H9 (cell line): Measurements from ENCODE around the gene EDAR. TPM values are rescaled to one million over a fixed set of nuclear protein-coding genes. Genes with fewer than 3 reads are reported as not detected.

ENCODE experiments used
- DNase-seq: peaks from one replicate; pipeline ENCODE4 v3.0.0-alpha.2; 2017
- H2AFZ ChIP-seq: one replicate; pipeline ENCODE4 v1.6.1; 2013; ENCODE audit warnings: mild to moderate bottlenecking, low read length, control low read depth, moderate library complexity
- H2AK5ac ChIP-seq: 2 replicates; pipeline ENCODE4 v1.6.1; 2013; ENCODE audit warnings: low read length, control low read depth, mixed read lengths; ENCODE audit not compliant: insufficient read length
- H2BK120ac ChIP-seq: one replicate; pipeline ENCODE4 v1.6.1; 2013; ENCODE audit warnings: low read depth, mild to moderate bottlenecking, low read length, control low read depth, inconsistent platforms; ENCODE audit not compliant: poor library complexity, severe bottlenecking
- H2BK12ac ChIP-seq: 2 replicates; pipeline ENCODE4 v1.6.1; 2013; ENCODE audit warnings: low read length, control low read depth, mixed read lengths, low read depth; ENCODE audit not compliant: insufficient read length
- H2BK15ac ChIP-seq: 2 replicates; pipeline ENCODE4 v1.6.1; 2013; ENCODE audit warnings: low read depth, low read length, control low read depth
- H2BK20ac ChIP-seq: one replicate; pipeline ENCODE4 v1.6.1; 2013; ENCODE audit warnings: low read depth, mild to moderate bottlenecking, low read length, control low read depth, inconsistent platforms; ENCODE audit not compliant: poor library complexity, severe bottlenecking
- H2BK5ac ChIP-seq: 2 replicates; pipeline ENCODE4 v1.6.1; 2013; ENCODE audit warnings: low read length, control low read depth, mixed read lengths; ENCODE audit not compliant: insufficient read length
- H3K14ac ChIP-seq: 2 replicates; pipeline ENCODE4 v1.6.1; 2013; ENCODE audit warnings: low read length, control low read depth; ENCODE audit not compliant: insufficient read depth
- H3K18ac ChIP-seq: 2 replicates; pipeline ENCODE4 v1.6.1; 2013; ENCODE audit warnings: low read depth, mild to moderate bottlenecking, mixed read lengths, low read length, control low read depth; ENCODE audit not compliant: insufficient read length
- H3K23ac ChIP-seq: 2 replicates; pipeline ENCODE4 v1.6.1; 2013; ENCODE audit warnings: low read length, control low read depth, mixed read lengths, low read depth; ENCODE audit not compliant: insufficient read length
- H3K23me2 ChIP-seq: 2 replicates; pipeline ENCODE4 v1.6.1; 2013; ENCODE audit warnings: low read depth, mild to moderate bottlenecking, mixed read lengths, low read length, control low read depth; ENCODE audit not compliant: insufficient read length, poor library complexity, severe bottlenecking
- H3K27ac ChIP-seq: 2 replicates; pipeline ENCODE4 v1.5.1; 2013; ENCODE audit warnings: low read length, control low read depth, mixed read lengths, low read depth; ENCODE audit not compliant: insufficient read length
- H3K27me3 ChIP-seq: 2 replicates; pipeline ENCODE4 v1.6.1; 2013; ENCODE audit warnings: low read length, control low read depth, inconsistent platforms; ENCODE audit not compliant: insufficient read depth
- H3K4ac ChIP-seq: 2 replicates; pipeline ENCODE4 v1.6.1; 2013; ENCODE audit warnings: low read depth, mild to moderate bottlenecking, control low read depth, inconsistent platforms, low read length, moderate library complexity
- H3K4me1 ChIP-seq: 2 replicates; pipeline ENCODE4 v1.6.1; 2013; ENCODE audit warnings: low read length, control low read depth, inconsistent platforms; ENCODE audit not compliant: insufficient read depth
- H3K4me2 ChIP-seq: 2 replicates; pipeline ENCODE4 v1.6.1; 2013; ENCODE audit warnings: low read length, control low read depth, mixed read lengths; ENCODE audit not compliant: insufficient read length, insufficient read depth
- H3K56ac ChIP-seq: 2 replicates; pipeline ENCODE4 v1.6.1; 2013; ENCODE audit warnings: low read depth, mild to moderate bottlenecking, mixed read lengths, low read length, control low read depth; ENCODE audit not compliant: insufficient read length
- H3K79me1 ChIP-seq: 2 replicates; pipeline ENCODE4 v1.6.1; 2013; ENCODE audit warnings: low read depth, mild to moderate bottlenecking, moderate library complexity, low read length, control low read depth, inconsistent platforms; ENCODE audit not compliant: insufficient read depth, poor library complexity, severe bottlenecking
- H3K79me2 ChIP-seq: 2 replicates; pipeline ENCODE4 v1.6.1; 2013; ENCODE audit warnings: low read length, control low read depth, inconsistent platforms; ENCODE audit not compliant: insufficient read depth
- H3K9ac ChIP-seq: 2 replicates; pipeline ENCODE4 v1.6.1; 2013; ENCODE audit warnings: low read length, control low read depth, mixed read lengths; ENCODE audit not compliant: insufficient read length; ENCODE audit errors: extremely low read depth
- H3K9me3 ChIP-seq: one replicate; pipeline ENCODE4 v1.6.1; 2013; ENCODE audit warnings: low read depth, low read length, inconsistent platforms; ENCODE audit not compliant: control insufficient read depth
- H3T11ph ChIP-seq: one replicate; pipeline ENCODE4 v1.6.1; 2013; ENCODE audit warnings: mild to moderate bottlenecking, low read length, control low read depth, inconsistent platforms
- H4K20me1 ChIP-seq: one replicate; pipeline ENCODE4 v1.6.1; 2013; ENCODE audit not compliant: control insufficient read depth, insufficient read length, insufficient read depth
- H4K5ac ChIP-seq: 2 replicates; pipeline ENCODE4 v1.6.1; 2013; ENCODE audit warnings: low read depth, mild to moderate bottlenecking, mixed read lengths, low read length, control low read depth; ENCODE audit not compliant: insufficient read length
- H4K8ac ChIP-seq: replicated peaks from 2 replicates; pipeline ENCODE4 v1.6.1; 2013; ENCODE audit warnings: low read length, control low read depth, mixed read lengths, low read depth; ENCODE audit not compliant: insufficient read length
- H4K91ac ChIP-seq: 2 replicates; pipeline ENCODE4 v1.6.1; 2013; ENCODE audit warnings: low read depth, mild to moderate bottlenecking, moderate library complexity, mixed read lengths, low read length, control low read depth; ENCODE audit not compliant: insufficient read length
- H3K27ac Mint-ChIP-seq, 3 experiments: 2 replicates in 2 of 3; 3 replicates in 1 of 3; pipeline ENCODE4 v1.8.0; 2020 to 2021; ENCODE audit warnings: mixed read lengths in 3 of 3, mild to moderate bottlenecking in 1 of 3, moderate library complexity in 1 of 3
- H3K27me3 Mint-ChIP-seq: 2 replicates; pipeline ENCODE4 v1.8.0; 2021; ENCODE audit warnings: low read depth, mild to moderate bottlenecking, moderate library complexity, mixed read lengths
- H3K36me3 Mint-ChIP-seq, 3 experiments: 2 replicates in 2 of 3; 3 replicates in 1 of 3; pipeline ENCODE4 v1.8.0; 2020 to 2021; ENCODE audit warnings: low read depth in 3 of 3, mixed read lengths in 3 of 3; ENCODE audit not compliant: insufficient read depth in 1 of 3
- H3K4me1 Mint-ChIP-seq, 2 experiments: 2 replicates each; pipeline ENCODE4 v1.8.0; 2020; ENCODE audit warnings: mixed read lengths in 2 of 2
- H3K4me3 Mint-ChIP-seq, 2 experiments: 2 replicates in 1 of 2; 3 replicates in 1 of 2; pipeline ENCODE4 v1.8.0; 2020 to 2021; ENCODE audit warnings: mild to moderate bottlenecking in 2 of 2, mixed read lengths in 2 of 2, moderate library complexity in 1 of 2
- H3K9me3 Mint-ChIP-seq, 2 experiments: 2 replicates in 1 of 2; 3 replicates in 1 of 2; pipeline ENCODE4 v1.8.0; 2020; ENCODE audit warnings: mild to moderate bottlenecking in 2 of 2, mixed read lengths in 2 of 2, moderate library complexity in 1 of 2
- WGBS: extraction: QIAGEN DNeasy Blood & Tissue Kit; methylation state at CpG from one replicate; pipeline ENCODE4 v1.1.7; 2013; ENCODE audit warnings: missing lambda C conversion rate, low lambda C conversion rate, mixed read lengths; ENCODE audit not compliant: insufficient read length; ENCODE audit errors: extremely low coverage; 5-methylcytosine and 5-hydroxymethylcytosine counted together
- total RNA-seq: library from RNA; stranded (reverse); gene quantifications from 2 replicates; pipeline ENCODE4 v1.2.1, GENCODE V29; 2021
- TF ChIP-seq, protein P1 (sequence below): fragments of 200-600 bp; sonication (generic); conservative IDR thresholded peaks from 3 replicates; pipeline ENCODE4 v1.8.0; 2021; ENCODE audit warnings: antibody characterized with exemption, mild to moderate bottlenecking

Gene EDAR
- total RNA-seq, 1 experiment from 2014 or later, result not detected

DNA sequence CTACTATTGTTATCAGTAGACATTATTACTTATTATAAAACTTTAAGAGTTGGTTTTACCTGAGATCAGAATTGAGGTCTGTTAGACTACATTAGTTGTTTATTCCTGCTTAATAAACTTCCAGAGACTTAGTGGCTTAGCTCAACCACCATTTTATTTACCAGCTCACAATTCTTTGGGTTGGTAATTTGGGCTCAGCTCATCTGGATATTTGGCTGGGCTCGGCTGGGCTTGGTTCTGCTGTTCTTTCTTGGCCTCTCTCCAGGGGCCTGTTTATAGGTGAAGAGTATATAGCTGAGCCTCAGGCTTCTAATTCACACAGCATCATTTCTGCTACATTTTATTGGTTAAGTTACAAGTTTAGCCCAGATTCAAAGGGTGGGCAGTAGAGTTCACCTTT, 134.5 kb downstream of the EDAR start:
- Histone ChIP-seq H3K27me3 (no peaks in the 10 kb centered on the region), H3K9me3 (no peaks in the 10 kb centered on the region), H3K4me1 (no peaks in the 10 kb centered on the region), H3K27ac (no peak overlapping the region), H3K4me2 (no peak overlapping the region), H3K79me1 (no peaks in the 10 kb centered on the region), H4K91ac (no peak overlapping the region), H4K20me1 (no peaks in the 10 kb centered on the region), H3K23ac (no peak overlapping the region), H2BK15ac (no peak overlapping the region), H2AFZ (no peak overlapping the region), H3K56ac (no peak overlapping the region), H2BK5ac (no peak overlapping the region), H3K9ac (no peak overlapping the region), H2BK12ac (no peak overlapping the region), H3K4ac (no peak overlapping the region), H3K23me2 (no peaks in the 10 kb centered on the region), H3K18ac (no peak overlapping the region), H4K5ac (no peak overlapping the region), H3T11ph (no peak overlapping the region), H4K8ac (no peak overlapping the region), H2AK5ac (no peak overlapping the region), H2BK20ac (no peak overlapping the region), H3K14ac (no peak overlapping the region), H2BK120ac (no peak overlapping the region), H3K79me2 (no peaks in the 10 kb centered on the region)
- Mint-ChIP-seq H3K4me3 (no peak overlapping the region), H3K4me1 (0 out of 4 replicates have a peak, but pooled peaks cover 0 to 3% of the 10 kb centered on the region in 2 experiments), H3K9me3 (no peaks in the 10 kb centered on the region), H3K27ac (no peak overlapping the region), H3K36me3 (peaks cover 22 to 54% (median 49%) of the 10 kb centered on the region in 3 experiments), H3K27me3 (no peaks in the 10 kb centered on the region)
- WGBS, result no CpG with 5 or more reads among the region's 1 CpG
- TF ChIP-seq, protein P1, sequence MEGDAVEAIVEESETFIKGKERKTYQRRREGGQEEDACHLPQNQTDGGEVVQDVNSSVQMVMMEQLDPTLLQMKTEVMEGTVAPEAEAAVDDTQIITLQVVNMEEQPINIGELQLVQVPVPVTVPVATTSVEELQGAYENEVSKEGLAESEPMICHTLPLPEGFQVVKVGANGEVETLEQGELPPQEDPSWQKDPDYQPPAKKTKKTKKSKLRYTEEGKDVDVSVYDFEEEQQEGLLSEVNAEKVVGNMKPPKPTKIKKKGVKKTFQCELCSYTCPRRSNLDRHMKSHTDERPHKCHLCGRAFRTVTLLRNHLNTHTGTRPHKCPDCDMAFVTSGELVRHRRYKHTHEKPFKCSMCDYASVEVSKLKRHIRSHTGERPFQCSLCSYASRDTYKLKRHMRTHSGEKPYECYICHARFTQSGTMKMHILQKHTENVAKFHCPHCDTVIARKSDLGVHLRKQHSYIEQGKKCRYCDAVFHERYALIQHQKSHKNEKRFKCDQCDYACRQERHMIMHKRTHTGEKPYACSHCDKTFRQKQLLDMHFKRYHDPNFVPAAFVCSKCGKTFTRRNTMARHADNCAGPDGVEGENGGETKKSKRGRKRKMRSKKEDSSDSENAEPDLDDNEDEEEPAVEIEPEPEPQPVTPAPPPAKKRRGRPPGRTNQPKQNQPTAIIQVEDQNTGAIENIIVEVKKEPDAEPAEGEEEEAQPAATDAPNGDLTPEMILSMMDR, result no peak
- no peak for DNase-seq
